Common myeloid progenitor, CD34-positive (primary cell): Measurements from ENCODE around the gene KIF14.
"Not testable (repeated sequence)": the region's sequence is repeated elsewhere in the genome, so short reads cannot be mapped to it uniquely, and the experiment has no call there.

Experiments
- CTCF ChIA-PET: fragments of 350-600 bp; sonication (Branson Sonifier 250); formaldehyde crosslinking; loops from one replicate; lab custom pipeline; 2021; ENCODE audit warnings: antibody characterized with exemption; lab: Charles Lee
- POLR2A ChIA-PET: fragments of 350-600 bp; sonication (Branson Sonifier 250); formaldehyde crosslinking; loops from one replicate; lab custom pipeline; 2021; ENCODE audit warnings: antibody characterized with exemption; lab: Charles Lee
- DNase-seq, 3 donors: peaks; one replicate each; pipeline versions ENCODE4 v3.0.0 to v3.0.0-alpha.2; 2013
- H3K27ac ChIP-seq, 2 experiments: 1 replicate in 1 of 2; 2 replicates in 1 of 2; pipeline ENCODE4 v1.7.0; 2013; ENCODE audit warnings: inconsistent platforms in 2 of 2, low read length in 2 of 2, mild to moderate bottlenecking in 2 of 2, low read depth in 1 of 2, moderate library complexity in 1 of 2; ENCODE audit not compliant: severe bottlenecking in 2 of 2, insufficient read depth in 1 of 2, poor library complexity in 1 of 2
- H3K27me3 ChIP-seq, 5 experiments: replicated peaks in 2 of 5; 1 replicate in 3 of 5; 2 replicates in 2 of 5; pipeline versions ENCODE4 v1.6.1 to v1.7.0; 2013; ENCODE audit warnings: low read length in 4 of 5, mild to moderate bottlenecking in 2 of 5, moderate library complexity in 2 of 5, inconsistent platforms in 1 of 5; ENCODE audit not compliant: insufficient read depth in 5 of 5, control insufficient read depth in 4 of 5
- H3K36me3 ChIP-seq, 4 experiments: 1 replicate in 2 of 4; 2 replicates in 2 of 4; pipeline versions ENCODE4 v1.6.1 to v1.7.0; 2013; ENCODE audit warnings: low read length in 3 of 4, control low read depth in 1 of 4, mild to moderate bottlenecking in 1 of 4; ENCODE audit not compliant: control insufficient read depth in 4 of 4, insufficient read depth in 4 of 4
- H3K4me1 ChIP-seq, 4 experiments: 1 replicate in 3 of 4; 2 replicates in 1 of 4; pipeline versions ENCODE4 v1.6.1 to v1.7.1; 2013; ENCODE audit warnings: low read length in 3 of 4, mild to moderate bottlenecking in 3 of 4, control low read depth in 1 of 4, inconsistent platforms in 1 of 4, moderate library complexity in 1 of 4; ENCODE audit not compliant: control insufficient read depth in 4 of 4, insufficient read depth in 4 of 4; ENCODE audit errors: control extremely low read depth in 1 of 4
- H3K4me3 ChIP-seq, 7 experiments: 1 replicate in 4 of 7; 2 replicates in 3 of 7; pipeline versions ENCODE4 v1.5.1 to v1.7.0; 2013; ENCODE audit warnings: mild to moderate bottlenecking in 7 of 7, low read length in 6 of 7, moderate library complexity in 6 of 7, inconsistent platforms in 2 of 7, low read depth in 2 of 7, control low read depth in 1 of 7; ENCODE audit not compliant: insufficient read depth in 4 of 7, control insufficient read depth in 1 of 7; ENCODE audit errors: extremely low read depth in 1 of 7
- H3K9me3 ChIP-seq, 5 experiments: 1 replicate in 4 of 5; 2 replicates in 1 of 5; pipeline versions ENCODE4 v1.6.1 to v1.7.1; 2013; ENCODE audit warnings: low read length in 4 of 5, mild to moderate bottlenecking in 2 of 5, inconsistent platforms in 1 of 5, low read depth in 1 of 5, moderate library complexity in 1 of 5; ENCODE audit not compliant: control insufficient read depth in 4 of 5, insufficient read depth in 2 of 5; ENCODE audit errors: control extremely low read depth in 1 of 5
- WGBS: methylation state at CpG from one replicate; pipeline ENCODE4 v1.1.5; 2013; ENCODE audit not compliant: insufficient coverage; 5-methylcytosine and 5-hydroxymethylcytosine counted together

KIF14 gene

DNA sequence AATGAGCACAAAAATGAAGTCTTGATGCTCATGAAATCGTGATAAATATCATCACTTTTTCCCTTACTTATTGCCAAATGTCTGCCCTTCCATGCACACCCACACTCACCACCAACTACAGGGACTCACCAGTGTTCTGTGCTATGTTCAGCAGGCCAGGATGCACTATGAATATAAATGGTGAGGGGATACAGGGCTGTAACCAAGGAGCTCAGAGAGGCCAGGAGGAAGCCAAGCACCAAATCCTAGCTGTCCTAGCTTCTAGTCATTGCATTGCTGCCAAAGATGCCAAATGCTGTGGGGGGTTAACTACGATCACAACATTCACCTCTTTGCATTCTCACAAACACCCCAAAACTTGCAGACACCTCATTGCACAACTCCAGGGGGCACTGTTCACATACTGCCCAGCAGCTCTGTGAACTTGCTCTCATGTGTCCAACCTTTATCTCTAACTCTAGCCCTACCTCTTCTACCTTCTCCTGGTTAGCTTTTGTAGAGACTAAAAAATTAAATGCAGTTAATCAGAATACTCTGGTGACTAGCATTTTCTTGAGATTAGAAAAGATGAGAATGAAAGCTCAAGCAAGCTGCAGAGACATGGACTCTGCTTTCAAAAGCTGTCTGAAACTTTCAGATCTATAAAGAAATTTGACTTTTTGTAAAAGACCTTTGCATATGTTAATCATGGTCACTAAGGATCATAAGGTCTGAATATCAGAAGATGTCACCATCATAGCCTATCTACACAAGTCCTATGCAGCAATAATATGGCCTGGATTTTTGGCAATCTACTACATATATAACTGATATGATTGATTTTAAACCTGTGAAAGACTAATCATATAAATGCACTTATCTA lies 13.9 kb upstream of the KIF14 start:
- H3K36me3 ChIP-seq: no peaks in the 10 kb centered on the region
- ChIA-PET CTCF (interaction anchor here (1.4 to 2.0 kb wide), 5 partner anchors 10 to 173 kb away, joined by 4 to 9 read pairs (median 6); no protein-coding TSS in a partner anchor), POLR2A (interaction anchor here (0.7 kb wide), 1 partner anchor 77 kb away, joined by 4 read pairs; no protein-coding TSS in a partner anchor)
- no peak for DNase-seq
- no peaks in the 10 kb centered on the region for H3K27me3 ChIP-seq
- peaks cover 0 to under 1% (median 0%) of the 10 kb centered on the region in 4 experiments for H3K4me1 ChIP-seq
- H3K27ac ChIP-seq: no peak overlapping the region
- no peaks in the 10 kb centered on the region for H3K9me3 ChIP-seq
- H3K4me3 ChIP-seq: no peak overlapping the region
- no CpG with 5 or more reads among the region's 2 CpGs for WGBS

DNA sequence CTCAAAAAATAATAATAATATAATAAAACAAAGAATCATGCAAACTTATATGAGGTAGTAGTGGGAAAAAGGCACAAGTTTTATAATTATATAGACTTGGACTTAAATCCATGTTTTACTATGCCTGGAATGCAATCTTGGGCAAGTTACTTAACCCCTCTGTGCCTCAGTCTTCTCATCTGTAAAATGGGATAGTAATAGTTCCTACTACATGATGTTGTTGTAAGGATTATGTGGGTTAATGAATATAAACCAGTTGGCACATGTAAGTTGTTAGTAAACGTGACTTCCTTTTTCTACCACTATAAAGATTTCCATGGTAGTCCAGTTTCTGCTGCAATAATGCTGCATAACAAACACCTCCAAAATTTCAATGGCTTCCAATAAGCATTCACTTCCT lies 10.8 kb upstream of the KIF14 start:
- Histone ChIP-seq H3K27me3 (no peaks in the 10 kb centered on the region), H3K4me3 (no peak overlapping the region), H3K9me3 (no peaks in the 10 kb centered on the region), H3K27ac (no peak overlapping the region), H3K4me1 (no peaks in the 10 kb centered on the region), H3K36me3 (no peaks in the 10 kb centered on the region)
- no peak for DNase-seq
- POLR2A ChIA-PET: no interaction called here
- WGBS: no CpG with 5 or more reads among the region's 1 CpG
- CTCF ChIA-PET: no interaction called here

DNA sequence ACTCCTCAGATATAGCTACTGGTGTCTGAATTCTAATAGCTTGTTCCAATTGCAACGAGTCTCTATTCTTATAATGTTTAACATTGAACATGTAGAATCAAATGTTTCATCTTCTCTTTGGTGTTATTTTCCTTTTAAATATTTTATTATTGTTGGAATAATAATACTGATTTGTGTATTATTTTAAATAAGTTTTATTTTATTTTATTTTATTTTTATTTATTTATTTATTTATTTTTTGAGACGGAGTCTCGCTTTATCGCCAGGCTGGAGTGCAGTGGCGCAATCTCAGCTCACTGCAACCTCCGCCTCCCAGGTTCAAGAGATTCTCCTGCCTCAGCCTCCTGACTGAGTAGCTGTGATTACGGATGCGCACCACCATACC lies 10.0 kb upstream of the KIF14 start:
- POLR2A ChIA-PET, H3K4me3 ChIP-seq: not testable (repeated sequence)

DNA sequence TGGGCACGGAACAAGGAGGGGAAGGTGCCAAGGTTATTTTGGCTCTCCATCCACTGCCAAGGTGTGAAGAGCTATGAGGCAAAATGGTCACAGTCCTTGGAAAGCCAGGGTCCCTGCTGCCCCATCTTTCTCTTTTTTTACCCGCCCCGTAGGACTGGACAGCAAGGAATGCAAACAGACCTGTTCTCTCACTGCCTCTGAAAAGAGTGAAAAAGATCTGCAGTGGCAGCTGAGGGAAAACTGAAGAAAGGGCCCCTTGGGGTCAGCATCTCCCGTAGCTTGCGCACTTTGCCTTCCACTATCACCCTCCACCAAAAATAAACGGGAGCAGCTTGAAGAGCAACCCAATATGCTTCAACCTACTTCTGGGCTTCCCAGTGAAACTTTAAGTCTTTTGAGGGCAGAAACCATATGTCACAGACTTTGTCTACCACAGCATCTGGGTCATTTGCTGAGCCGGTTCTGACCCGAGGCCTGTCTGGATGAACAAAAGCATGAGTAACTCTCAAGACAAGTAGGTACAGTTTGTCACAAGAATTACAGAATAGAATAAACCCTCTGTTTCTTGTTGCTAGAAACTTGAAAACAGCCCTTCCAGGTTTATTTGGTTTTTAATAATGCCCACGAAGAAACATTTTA lies 9.4 kb upstream of the KIF14 start:
- Histone ChIP-seq H3K27me3 (no peaks in the 10 kb centered on the region), H3K4me3 (no peak overlapping the region), H3K9me3 (no peaks in the 10 kb centered on the region), H3K4me1 (no peaks in the 10 kb centered on the region), H3K27ac (no peak overlapping the region), H3K36me3 (no peaks in the 10 kb centered on the region)
- 97% methylated on average over 6 of the region's 9 CpGs for WGBS
- ChIA-PET POLR2A (interaction anchor here (0.6 kb wide), 1 partner anchor 145 kb away, joined by 4 read pairs; no protein-coding TSS in a partner anchor), CTCF (interaction anchor here (1.3 kb wide), 1 partner anchor 40 kb away, joined by 3 read pairs; the partner anchor contains the start of gene DDX59)
- no peak for DNase-seq

More for the DNA sequence above, 10.0 kb upstream of the KIF14 start:
- DNase-seq, CTCF ChIA-PET, H3K4me1 ChIP-seq, H3K9me3 ChIP-seq, H3K27ac ChIP-seq, H3K27me3 ChIP-seq, H3K36me3 ChIP-seq: not testable (repeated sequence)
- WGBS: 99% methylated on average over 7 of the region's 8 CpGs

DNA sequence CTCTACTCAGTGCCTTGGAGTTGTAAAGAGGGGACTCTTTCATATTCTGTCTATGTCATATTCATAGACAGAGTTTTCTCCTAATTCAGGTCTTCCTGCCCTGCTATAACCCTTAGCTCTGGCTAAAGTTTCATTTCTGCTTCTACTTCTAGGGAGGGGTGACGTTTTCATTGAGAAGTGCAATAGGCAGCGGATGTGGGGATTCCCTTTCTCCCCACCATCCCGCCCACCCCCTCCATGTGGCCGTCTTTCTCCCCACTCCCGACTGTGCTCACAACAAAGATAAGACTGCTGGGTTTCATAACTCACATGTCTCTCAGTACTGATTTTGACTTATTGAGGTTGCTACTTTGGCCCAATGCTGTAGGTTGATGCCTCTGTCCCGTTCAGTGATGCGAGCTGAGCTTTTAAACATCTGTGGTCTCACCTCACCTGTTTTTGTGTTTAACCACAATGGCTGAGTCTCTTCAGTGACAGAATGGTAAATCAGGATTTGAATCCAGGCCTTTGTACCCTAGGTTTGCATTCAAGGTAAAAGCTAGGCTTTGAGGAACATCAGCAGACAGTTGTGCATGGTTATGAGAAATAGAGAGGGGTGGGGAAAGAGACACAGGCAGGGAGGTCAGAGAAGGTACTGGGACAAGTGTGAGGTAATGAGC lies 7.8 kb upstream of the KIF14 start:
- 95% methylated on average over 7 of the region's 7 CpGs for WGBS
- Histone ChIP-seq H3K27me3 (no peaks in the 10 kb centered on the region), H3K4me3 (no peak overlapping the region), H3K36me3 (no peaks in the 10 kb centered on the region), H3K4me1 (peaks cover 0 to 3% (median 0%) of the 10 kb centered on the region in 4 experiments), H3K27ac (no peak overlapping the region), H3K9me3 (no peaks in the 10 kb centered on the region)
- DNase-seq: peak in 1 of 3 donors; percentile 8
- POLR2A ChIA-PET: no interaction called here
- CTCF ChIA-PET: interaction anchor here (0.8 to 2.6 kb wide), 4 partner anchors 11 to 175 kb away, joined by 3 to 6 read pairs (median 4); no protein-coding TSS in a partner anchor

DNA sequence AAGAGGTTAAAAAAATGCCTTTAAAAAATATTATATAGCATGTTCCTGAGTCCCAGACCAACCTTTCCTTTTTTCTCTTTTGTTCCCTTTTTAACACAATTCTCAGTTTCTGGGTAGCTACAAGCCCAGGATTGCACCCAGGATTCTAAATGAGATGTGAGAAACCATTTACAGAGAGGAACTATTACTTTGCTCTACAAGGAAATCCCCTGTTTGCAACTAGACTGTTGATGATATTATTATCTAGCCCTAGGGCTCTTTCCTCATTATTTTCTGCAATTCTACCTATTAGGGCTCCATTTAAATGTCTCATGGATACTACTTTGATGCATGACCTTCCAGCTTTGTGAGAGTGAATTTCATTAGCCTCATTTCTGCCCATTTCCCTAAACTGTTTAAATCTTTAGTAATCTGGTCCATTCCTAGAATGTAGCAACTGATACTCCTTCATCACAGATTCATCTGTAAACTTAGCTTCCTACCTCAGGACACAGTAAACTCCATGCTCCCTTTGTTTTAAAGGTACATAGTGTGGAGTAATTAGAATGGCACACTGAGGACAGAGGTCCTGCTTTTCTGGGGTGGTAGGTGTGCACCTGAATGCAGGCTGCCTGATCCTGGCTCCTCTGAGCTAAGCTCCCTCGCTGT lies 7.1 kb upstream of the KIF14 start:
- no peaks in the 10 kb centered on the region for H3K36me3 ChIP-seq
- DNase-seq: no peak
- no peaks in the 10 kb centered on the region for H3K9me3 ChIP-seq
- WGBS: no CpG with 5 or more reads among the region's 1 CpG
- H3K4me1 ChIP-seq: peaks cover 0 to 8% (median 3%) of the 10 kb centered on the region in 4 experiments
- no peaks in the 10 kb centered on the region for H3K27me3 ChIP-seq
- ChIA-PET CTCF (interaction anchor here (0.6 to 2.6 kb wide), 8 partner anchors 8 to 175 kb away, joined by 3 to 6 read pairs (median 3); no protein-coding TSS in a partner anchor), POLR2A (no interaction called here)
- H3K27ac ChIP-seq: no peak overlapping the region
- H3K4me3 ChIP-seq: no peak overlapping the region
